Measurements from ENCODE around the gene MAD2L1. TPM values are rescaled to one million over a fixed set of nuclear protein-coding genes. Genes with fewer than 3 reads are reported as not detected.
"Not testable (repeated sequence)": the region's sequence is repeated elsewhere in the genome, so short reads cannot be mapped to it uniquely, and the experiment has no call there.

Gene MAD2L1
- total RNA-seq, 2 donors from 2014 or later, result 0.78 TPM; not detected in 1

- no peaks in the 10 kb centered on the region for H3K9me3 ChIP-seq
- H3K36me3 ChIP-seq (replicated peaks in 1 of 2; ENCODE audit: insufficient read depth in 1 of 2, low read depth in 2 of 2), result no peaks in the 10 kb centered on the region
- TF ChIP-seq CTCF (IDR thresholded peaks at IDR 0.05) (no peak), POLR2A (IDR thresholded peaks at IDR 0.05) (no peak)
- ATAC-seq (no peak), DNase-seq (no peak)
- no peak overlapping the region for H3K4me3 ChIP-seq
- H3K27ac ChIP-seq, result no peak overlapping the region
- intact Hi-C loops (cut with DNase I), result no loop called here
- WGBS, 2 donors, result 33 to 45% methylated on average over 5 of the region's 5 CpGs
- peaks cover 16% of the 10 kb centered on the region for H3K4me1 ChIP-seq
- no peaks in the 10 kb centered on the region for H3K27me3 ChIP-seq
Measured at GRCh38 chr4:120064887-120065286, 1.8 kb downstream of the MAD2L1 start.

- intact Hi-C loops (cut with DNase I); H3K9me3 ChIP-seq; H3K27me3 ChIP-seq; H3K27ac ChIP-seq; H3K36me3 ChIP-seq (replicated peaks in 1 of 2; ENCODE audit: insufficient read depth in 1 of 2, low read depth in 2 of 2); ATAC-seq; H3K4me3 ChIP-seq; DNase-seq: not testable (repeated sequence)
- 89 to 92% methylated on average over 9 of the region's 9 CpGs for WGBS, 2 donors
- peaks cover 16% of the 10 kb centered on the region for H3K4me1 ChIP-seq
Measured at GRCh38 chr4:120063711-120064110, 2.9 kb downstream of the MAD2L1 start.

DNA sequence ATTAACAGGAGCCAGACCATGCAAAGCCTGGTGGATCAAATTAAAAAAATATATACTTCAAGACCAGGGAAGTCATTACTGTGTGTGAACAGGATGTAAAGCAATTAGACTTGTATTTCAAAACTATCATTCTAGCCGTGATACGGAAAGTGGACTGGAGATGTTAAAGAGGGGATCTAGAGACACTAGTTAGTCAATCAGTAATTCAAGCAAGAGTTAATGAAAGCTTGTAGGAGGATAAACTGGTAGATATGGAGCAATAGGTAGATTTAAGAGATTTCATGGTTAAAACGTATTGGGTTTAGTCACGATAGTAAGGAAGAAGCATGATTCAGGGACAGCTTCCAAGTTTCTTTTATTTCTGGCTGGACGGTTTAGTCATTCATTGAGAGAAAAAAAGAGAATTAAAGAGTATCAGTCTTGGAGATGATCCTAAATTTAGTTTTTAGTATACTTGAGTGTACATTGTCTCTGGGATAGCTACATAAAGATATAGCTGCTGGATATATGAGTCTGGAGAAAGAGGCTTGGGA lies 3.9 kb downstream of the MAD2L1 start:
- Histone ChIP-seq H3K27me3 (no peaks in the 10 kb centered on the region), H3K27ac (no peak overlapping the region), H3K4me1 (peaks cover 8% of the 10 kb centered on the region), H3K4me3 (no peak overlapping the region), H3K36me3 (replicated peaks in 1 of 2; ENCODE audit: insufficient read depth in 1 of 2, low read depth in 2 of 2) (no peaks in the 10 kb centered on the region), H3K9me3 (no peaks in the 10 kb centered on the region)
- ATAC-seq (no peak), DNase-seq (no peak)
- intact Hi-C loops (cut with DNase I), result no loop called here
- TF ChIP-seq CTCF (IDR thresholded peaks at IDR 0.05), result no peak
- no peak for TF ChIP-seq POLR2A (IDR thresholded peaks at IDR 0.05)
- 73% methylated on average over 5 of the region's 5 CpGs for WGBS, 2 donors

- 46 to 63% methylated on average over 1 of the region's 1 CpG for WGBS, 2 donors
- intact Hi-C loops (cut with DNase I), result no loop called here
- Histone ChIP-seq H3K36me3 (replicated peaks in 1 of 2; ENCODE audit: insufficient read depth in 1 of 2, low read depth in 2 of 2) (no peaks in the 10 kb centered on the region), H3K27me3 (no peaks in the 10 kb centered on the region), H3K9me3 (no peaks in the 10 kb centered on the region), H3K4me3 (no peak overlapping the region), H3K27ac (no peak overlapping the region), H3K4me1 (no peaks in the 10 kb centered on the region)
- ATAC-seq (no peak), DNase-seq (no peak)
- TF ChIP-seq CTCF (IDR thresholded peaks at IDR 0.05), result no peak
- no peak for TF ChIP-seq POLR2A (IDR thresholded peaks at IDR 0.05)
Measured at GRCh38 chr4:120059036-120059435, 7.6 kb downstream of the MAD2L1 start.

DNA sequence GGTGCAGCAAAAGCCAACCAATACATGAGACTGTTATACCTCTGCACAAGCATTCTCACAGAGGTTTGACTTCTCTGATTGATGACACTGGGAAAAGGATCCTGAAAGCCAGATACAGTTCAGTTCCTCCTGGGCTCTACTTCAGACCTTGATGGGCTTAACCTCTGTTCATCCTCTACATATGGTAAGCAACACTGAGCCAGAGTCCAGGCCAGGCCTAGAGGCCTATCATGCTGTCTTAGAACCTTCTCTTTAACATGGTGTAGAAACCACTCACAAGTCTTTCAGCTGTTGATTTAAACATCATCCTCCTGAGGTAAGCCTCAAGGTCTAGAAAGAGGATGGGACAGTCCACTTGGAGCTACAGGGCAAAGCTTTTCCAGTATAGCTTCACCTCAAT lies 9.2 kb downstream of the MAD2L1 start:
- Histone ChIP-seq H3K27me3 (no peaks in the 10 kb centered on the region), H3K27ac (no peak overlapping the region), H3K9me3 (no peaks in the 10 kb centered on the region), H3K36me3 (replicated peaks in 1 of 2; ENCODE audit: insufficient read depth in 1 of 2, low read depth in 2 of 2) (no peaks in the 10 kb centered on the region), H3K4me3 (no peak overlapping the region), H3K4me1 (no peaks in the 10 kb centered on the region)
- intact Hi-C loops (cut with DNase I), result no loop called here
- ATAC-seq, result no peak
- DNase-seq, result no peak
- TF ChIP-seq POLR2A (IDR thresholded peaks at IDR 0.05) (no peak), CTCF (IDR thresholded peaks at IDR 0.05) (no peak)

Data from body of pancreas (tissue), 4 donors.